Measurements from ENCODE around the gene SLC4A4. TPM values are rescaled to one million over a fixed set of nuclear protein-coding genes. Genes with fewer than 3 reads are reported as not detected.

SLC4A4 gene
- 0.32 TPM for total RNA-seq

- H3K4me1 ChIP-seq = no peaks in the 10 kb centered on the region
- no peak for DNase-seq (ENCODE audit: low spot score in 2 of 2)
- H3K36me3 ChIP-seq = no peaks in the 10 kb centered on the region
- no peak for TF ChIP-seq CTCF (IDR thresholded peaks at IDR 0.05)
- no peaks in the 10 kb centered on the region for H3K9me3 ChIP-seq
- intact Hi-C loops (cut with DNase I) = no loop called here
- no peak within 1 kb of the TSS for H3K27ac ChIP-seq
- H3K4me3 ChIP-seq = no peak within 1 kb of the TSS
- no peaks in the 10 kb centered on the region for H3K27me3 ChIP-seq
These were observed at the start of gene SLC4A4 for GRCh38 chr4:71338846-71339593. Gene SLC4A4 (plus strand): TSS chr4:71339020.

- no peaks in the 10 kb centered on the region for H3K9me3 ChIP-seq
- H3K27ac ChIP-seq = no peak overlapping the region
- no peaks in the 10 kb centered on the region for H3K4me1 ChIP-seq
- no peaks in the 10 kb centered on the region for H3K27me3 ChIP-seq
- no peak for TF ChIP-seq CTCF (IDR thresholded peaks at IDR 0.05)
- H3K36me3 ChIP-seq = no peaks in the 10 kb centered on the region
- intact Hi-C loops (cut with DNase I) = no loop called here
- H3K4me3 ChIP-seq = no peak overlapping the region
- no peak for DNase-seq (ENCODE audit: low spot score in 2 of 2)
These were observed 48.7 kb upstream of the SLC4A4 start for GRCh38 chr4:71290074-71290473.

- H3K9me3 ChIP-seq = no peaks in the 10 kb centered on the region
- no peaks in the 10 kb centered on the region for H3K4me1 ChIP-seq
- TF ChIP-seq CTCF (IDR thresholded peaks at IDR 0.05) = no peak
- DNase-seq (ENCODE audit: low spot score in 2 of 2) = no peak
- no peaks in the 10 kb centered on the region for H3K27me3 ChIP-seq
- no peak overlapping the region for H3K4me3 ChIP-seq
- H3K36me3 ChIP-seq = no peaks in the 10 kb centered on the region
- H3K27ac ChIP-seq = no peak overlapping the region
- intact Hi-C loops (cut with DNase I) = no loop called here
These were observed 48.3 kb upstream of the SLC4A4 start for GRCh38 chr4:71290476-71290875.

- H3K4me1 ChIP-seq = no peaks in the 10 kb centered on the region
- no peak for TF ChIP-seq CTCF (IDR thresholded peaks at IDR 0.05)
These were observed 46.6 kb upstream of the SLC4A4 start for GRCh38 chr4:71292228-71292627.

GRCh38 chr4:71293705-71294104 lies 45.1 kb upstream of the SLC4A4 start:
- no peak for DNase-seq (ENCODE audit: low spot score in 2 of 2)
- no peaks in the 10 kb centered on the region for H3K27me3 ChIP-seq
- TF ChIP-seq CTCF (IDR thresholded peaks at IDR 0.05) = no peak

More at GRCh38 chr4:71292228-71292627, 46.6 kb upstream of the SLC4A4 start:
- intact Hi-C loops (cut with DNase I) = no loop called here
- H3K27me3 ChIP-seq = no peaks in the 10 kb centered on the region
- no peak overlapping the region for H3K27ac ChIP-seq
- no peaks in the 10 kb centered on the region for H3K36me3 ChIP-seq
- H3K4me3 ChIP-seq = no peak overlapping the region
- no peaks in the 10 kb centered on the region for H3K9me3 ChIP-seq
- no peak for DNase-seq (ENCODE audit: low spot score in 2 of 2)

More at GRCh38 chr4:71293705-71294104, 45.1 kb upstream of the SLC4A4 start:
- Histone ChIP-seq H3K4me1 (no peaks in the 10 kb centered on the region), H3K36me3 (no peaks in the 10 kb centered on the region), H3K9me3 (no peaks in the 10 kb centered on the region), H3K27ac (no peak overlapping the region), H3K4me3 (no peak overlapping the region)
- intact Hi-C loops (cut with DNase I) = no loop called here

All from ascending aorta (tissue), 2 donors.